ENCODE data around the gene TAF1.

GRCh38 chrX:71366674-71367256 is 608 bp downstream of the TAF1 start:
- TF ChIP-seq POLR2AphosphoS5 (IDR thresholded peaks at IDR 0.05; ENCODE audit: low read depth, low read length) (no peak), REST (IDR thresholded peaks at IDR 0.05; ENCODE audit: insufficient read depth in 1 of 2, low read depth in 2 of 2, low read length in 1 of 2) (no peak), CTCF (IDR thresholded peaks at IDR 0.05) (no peak)
